T-helper 1 cell treated with Interleukin-12 subunit alpha and Interleukin-12 subunit beta and Interleukin-4 antibody, amounts not matched to agents 30 μg/mL and 1 μg/mL, for 36 hours (primary cell): ENCODE results near the gene TFE3.
"Not testable (repeated sequence)": the region's sequence is repeated elsewhere in the genome, so short reads cannot be mapped to it uniquely, and the experiment has no call there.

Experiments used
- H3K27ac Mint-ChIP-seq: one replicate; pipeline ENCODE4 v1.8.0; 2021; ENCODE audit warnings: mild to moderate bottlenecking, mixed read lengths
- H3K27me3 Mint-ChIP-seq: one replicate; pipeline ENCODE4 v1.8.0; 2021; ENCODE audit warnings: low read depth, mixed read lengths
- H3K36me3 Mint-ChIP-seq: one replicate; pipeline ENCODE4 v1.8.0; 2021; ENCODE audit warnings: low read depth, mixed read lengths
- H3K4me1 Mint-ChIP-seq: one replicate; pipeline ENCODE4 v1.8.0; 2021; ENCODE audit warnings: low read depth, mixed read lengths
- H3K4me3 Mint-ChIP-seq: one replicate; pipeline ENCODE4 v1.8.0; 2021; ENCODE audit warnings: mild to moderate bottlenecking, moderate library complexity, mixed read lengths
- H3K9me3 Mint-ChIP-seq: one replicate; pipeline ENCODE4 v1.8.0; 2021; ENCODE audit warnings: mixed read lengths

TFE3 gene

DNA sequence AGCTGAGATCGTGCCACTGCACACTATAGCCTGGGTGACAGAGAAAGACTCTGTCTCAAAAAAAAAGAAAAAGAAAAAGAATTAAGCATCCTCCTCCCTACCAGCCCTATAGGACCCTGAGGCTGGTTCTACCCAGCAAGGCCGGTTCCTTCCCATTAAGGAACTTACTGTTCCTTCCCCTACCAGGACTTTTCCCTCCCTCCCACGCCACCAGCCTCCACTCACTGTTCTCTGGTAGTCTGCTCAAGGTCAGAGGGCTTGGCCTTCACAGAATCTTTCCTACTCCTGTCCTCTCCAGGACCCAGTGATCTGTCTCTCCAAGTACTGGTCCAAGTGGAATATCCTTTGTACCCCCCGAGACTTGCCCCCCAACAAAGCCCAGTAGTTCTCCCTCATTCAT, 42.5 kb downstream of the TFE3 start:
- Mint-ChIP-seq H3K27me3 (no peaks in the 10 kb centered on the region), H3K27ac (peak overlapping the region; percentile 26), H3K36me3 (peaks cover 33% of the 10 kb centered on the region), H3K4me1 (peaks cover 27% of the 10 kb centered on the region), H3K4me3 (peak overlapping the region; percentile 100), H3K9me3 (no peaks in the 10 kb centered on the region)

DNA sequence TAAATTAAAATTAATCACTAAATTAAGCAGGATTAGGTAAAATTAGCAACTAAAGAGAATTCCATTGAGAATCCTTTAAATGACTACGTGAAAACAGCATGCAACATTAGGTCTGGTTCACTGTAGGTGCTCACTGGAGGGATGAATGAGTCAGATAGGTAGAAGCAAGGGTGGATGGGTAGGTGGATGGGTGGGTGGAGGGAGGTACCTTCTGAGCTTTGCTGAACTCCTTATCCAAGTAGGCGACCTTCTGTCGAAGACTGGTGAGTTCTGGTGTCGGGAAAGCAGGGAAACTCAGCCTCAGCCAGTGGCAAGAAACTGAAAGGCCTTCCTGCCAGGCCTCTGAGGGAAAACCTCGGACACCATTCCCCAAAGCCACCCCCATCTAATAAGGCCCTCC, 44.1 kb downstream of the TFE3 start:
- Mint-ChIP-seq H3K36me3 (peaks cover 41% of the 10 kb centered on the region), H3K27me3 (no peaks in the 10 kb centered on the region), H3K27ac (no peak overlapping the region), H3K9me3 (no peaks in the 10 kb centered on the region), H3K4me3 (no peak overlapping the region), H3K4me1 (peaks cover 27% of the 10 kb centered on the region)

DNA sequence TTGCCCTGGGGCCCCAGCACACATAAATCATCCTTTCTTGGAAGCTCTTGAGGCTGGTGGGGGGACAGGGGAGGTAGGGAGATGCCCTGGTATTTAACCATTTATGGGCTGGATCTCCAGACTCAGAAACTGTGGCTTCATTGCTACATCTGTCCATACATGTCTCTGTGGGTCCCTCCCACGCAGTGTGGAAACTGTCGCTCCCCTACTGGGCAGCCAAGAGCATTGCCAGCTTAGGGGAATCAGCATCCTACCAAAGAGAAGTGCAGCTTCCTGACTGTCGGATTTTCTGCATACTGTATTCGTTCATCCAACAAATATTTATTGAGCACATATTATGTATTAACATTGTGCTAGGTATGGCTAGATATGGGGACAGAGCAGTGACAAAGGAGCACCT, 44.8 kb downstream of the TFE3 start:
- H3K9me3 Mint-ChIP-seq = no peaks in the 10 kb centered on the region
- no peak overlapping the region for H3K27ac Mint-ChIP-seq
- H3K36me3 Mint-ChIP-seq = peaks cover 43% of the 10 kb centered on the region
- no peaks in the 10 kb centered on the region for H3K27me3 Mint-ChIP-seq
- H3K4me3 Mint-ChIP-seq = no peak overlapping the region
- H3K4me1 Mint-ChIP-seq = peaks cover 25% of the 10 kb centered on the region

DNA sequence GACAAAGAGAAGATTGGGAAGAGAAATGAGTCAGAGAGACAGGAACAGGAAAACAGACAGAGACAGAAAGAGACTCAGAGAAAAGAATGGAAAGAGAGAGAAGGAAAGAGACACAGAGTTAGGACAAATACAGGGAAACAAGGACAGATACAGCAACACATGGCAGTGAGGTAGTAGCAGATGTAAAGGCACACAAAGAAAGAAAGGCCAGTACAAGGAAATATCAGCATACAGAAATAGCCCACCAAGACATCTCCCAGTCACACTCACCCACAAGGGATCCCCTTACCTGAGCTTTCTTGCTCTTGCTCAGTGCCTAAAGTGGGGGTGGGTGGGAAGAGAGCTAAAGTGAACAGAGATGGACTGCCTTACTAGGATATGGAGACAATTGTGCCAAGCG, 45.3 kb downstream of the TFE3 start:
- Mint-ChIP-seq H3K4me1 (peaks cover 25% of the 10 kb centered on the region), H3K9me3 (no peaks in the 10 kb centered on the region), H3K27me3 (no peaks in the 10 kb centered on the region), H3K36me3 (peaks cover 46% of the 10 kb centered on the region), H3K27ac (no peak overlapping the region), H3K4me3 (no peak overlapping the region)

DNA sequence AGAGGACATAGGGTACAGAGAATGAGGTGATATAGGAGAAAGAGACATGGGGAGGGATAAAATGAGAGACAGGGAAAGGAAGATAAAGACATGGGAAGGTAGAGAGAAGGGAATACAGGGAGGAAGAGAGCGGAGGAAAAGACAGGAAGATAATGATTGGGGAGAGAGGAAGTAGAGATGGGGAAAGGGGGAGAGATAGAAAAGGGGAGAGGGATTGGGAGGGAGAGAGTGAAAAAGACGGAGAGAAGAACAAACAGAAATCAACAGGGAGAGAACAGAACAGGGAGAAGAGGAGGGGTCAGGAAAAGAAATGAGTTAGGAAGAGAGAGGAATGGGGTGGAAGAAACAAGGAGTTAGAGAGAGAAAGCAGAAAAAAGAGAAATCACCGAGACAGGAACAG, 45.7 kb downstream of the TFE3 start:
- Mint-ChIP-seq H3K27me3 (no peaks in the 10 kb centered on the region), H3K36me3 (peaks cover 49% of the 10 kb centered on the region), H3K4me3 (no peak overlapping the region), H3K9me3 (no peaks in the 10 kb centered on the region), H3K27ac (no peak overlapping the region), H3K4me1 (peaks cover 25% of the 10 kb centered on the region)

DNA sequence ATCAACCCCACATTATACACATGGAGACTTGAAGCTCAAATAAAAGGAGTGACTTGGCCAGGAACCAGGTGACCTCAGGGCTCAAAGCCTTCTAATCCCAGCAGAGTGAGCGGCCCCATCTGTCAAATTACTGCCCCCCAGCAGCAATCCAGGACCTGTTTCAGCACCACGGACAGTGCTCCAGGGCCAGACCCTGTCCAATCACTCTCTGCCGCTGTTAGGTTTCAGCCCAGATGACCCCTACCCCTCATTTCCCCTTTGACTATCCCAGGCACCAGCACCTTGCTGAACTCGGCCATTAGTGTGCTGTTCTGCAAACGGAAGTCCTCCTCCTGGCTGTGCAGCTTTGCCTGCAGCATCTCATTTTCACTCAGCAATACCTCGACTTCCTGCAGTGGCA, 46.2 kb downstream of the TFE3 start:
- Mint-ChIP-seq H3K27ac (no peak overlapping the region), H3K36me3 (peaks cover 50% of the 10 kb centered on the region), H3K4me3 (no peak overlapping the region), H3K4me1 (peaks cover 25% of the 10 kb centered on the region), H3K9me3 (no peaks in the 10 kb centered on the region), H3K27me3 (no peaks in the 10 kb centered on the region)

DNA sequence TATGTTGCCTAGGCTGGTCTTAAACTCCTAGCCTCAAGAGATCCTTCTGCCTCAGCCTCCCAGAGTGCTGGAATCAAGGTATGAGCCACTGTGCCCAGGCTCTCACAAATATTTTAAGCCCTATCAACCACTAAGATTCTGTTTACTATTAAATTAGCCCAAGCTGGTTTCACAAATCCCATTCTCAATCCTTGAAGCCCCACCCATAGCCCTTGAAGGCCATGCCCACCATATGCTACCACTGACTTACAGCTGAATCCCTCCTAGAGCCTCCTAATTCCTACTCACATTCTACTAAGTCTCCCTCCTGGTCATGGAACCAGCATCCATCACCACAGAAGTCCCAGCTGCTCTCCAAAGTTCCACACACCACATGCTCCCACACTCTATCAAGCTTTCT, 50.8 kb downstream of the TFE3 start:
- H3K4me3 Mint-ChIP-seq = no peak overlapping the region
- H3K9me3 Mint-ChIP-seq = no peaks in the 10 kb centered on the region
- H3K27ac Mint-ChIP-seq = no peak overlapping the region
- H3K36me3 Mint-ChIP-seq = peaks cover 41% of the 10 kb centered on the region
- H3K27me3 Mint-ChIP-seq = no peaks in the 10 kb centered on the region
- peaks cover 4% of the 10 kb centered on the region for H3K4me1 Mint-ChIP-seq

DNA sequence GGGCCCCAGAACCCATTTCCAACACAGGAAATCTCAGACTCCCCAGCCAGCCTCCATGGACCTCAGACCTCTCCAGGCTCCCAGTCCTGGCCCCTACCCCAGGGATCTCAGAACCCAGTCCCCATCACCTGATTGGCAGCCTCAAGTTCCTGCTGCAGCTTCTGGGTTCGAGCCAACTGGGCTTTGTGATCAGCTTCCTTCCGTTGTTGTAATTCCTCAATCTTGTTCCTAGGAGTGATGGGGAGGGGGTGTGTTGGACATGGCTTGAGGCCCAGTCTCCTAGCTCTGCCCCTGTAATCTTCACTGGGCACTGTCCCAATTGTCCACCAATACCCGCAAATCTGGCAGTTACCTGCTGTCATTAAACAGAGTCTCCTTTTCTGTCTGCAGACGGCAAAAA, 53.7 kb downstream of the TFE3 start:
- Mint-ChIP-seq H3K4me1 (no peaks in the 10 kb centered on the region), H3K4me3 (no peak overlapping the region), H3K36me3 (peaks cover 30% of the 10 kb centered on the region), H3K27ac (no peak overlapping the region), H3K9me3 (no peaks in the 10 kb centered on the region), H3K27me3 (no peaks in the 10 kb centered on the region)

DNA sequence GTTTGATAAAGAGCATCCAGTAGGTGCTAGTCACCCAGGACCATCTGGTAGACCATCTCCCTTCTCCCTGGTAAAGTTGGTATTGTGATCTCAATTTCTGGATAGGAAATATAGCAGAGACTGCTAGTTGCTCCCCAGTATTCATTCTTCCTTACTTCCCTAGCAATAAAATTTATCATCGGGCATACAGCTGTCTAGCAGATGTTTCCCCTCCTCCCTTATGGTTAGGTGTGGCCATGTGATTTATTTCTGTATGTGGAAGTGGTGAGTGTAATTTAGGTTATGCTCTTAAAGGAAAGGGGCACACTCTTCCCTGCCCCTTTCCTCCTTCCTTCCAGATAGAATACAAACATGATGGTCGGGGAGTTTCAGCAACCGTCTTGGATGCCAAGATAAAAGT, 59.3 kb downstream of the TFE3 start:
- Mint-ChIP-seq H3K9me3 (no peaks in the 10 kb centered on the region), H3K4me3 (no peak overlapping the region)

DNA sequence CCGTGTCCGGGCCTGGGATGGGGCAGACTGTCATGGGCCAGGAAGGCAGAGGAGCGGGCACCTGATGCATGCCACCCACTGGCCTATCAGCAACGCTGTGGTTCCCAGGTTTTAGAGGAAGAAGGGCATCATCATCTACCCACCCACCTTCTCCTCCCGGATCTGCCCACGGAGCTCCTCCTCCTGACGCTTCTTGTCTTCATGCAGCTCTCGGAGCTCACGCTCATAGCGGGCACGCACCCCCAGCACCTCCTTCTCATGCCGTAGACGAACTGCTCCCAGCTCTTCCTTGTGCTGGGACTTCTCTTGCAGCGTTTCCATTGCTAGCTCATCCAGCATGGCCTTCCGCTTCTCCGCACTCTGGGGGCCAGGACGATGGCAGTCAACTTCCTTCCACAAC, 60.1 kb downstream of the TFE3 start:
- Mint-ChIP-seq H3K36me3 (peaks cover 28% of the 10 kb centered on the region), H3K27ac (no peak overlapping the region), H3K9me3 (no peaks in the 10 kb centered on the region)

More for the DNA sequence above, 59.3 kb downstream of the TFE3 start:
- Mint-ChIP-seq H3K4me1 (no peaks in the 10 kb centered on the region), H3K27me3 (no peaks in the 10 kb centered on the region), H3K36me3 (peaks cover 32% of the 10 kb centered on the region), H3K27ac (no peak overlapping the region)

DNA sequence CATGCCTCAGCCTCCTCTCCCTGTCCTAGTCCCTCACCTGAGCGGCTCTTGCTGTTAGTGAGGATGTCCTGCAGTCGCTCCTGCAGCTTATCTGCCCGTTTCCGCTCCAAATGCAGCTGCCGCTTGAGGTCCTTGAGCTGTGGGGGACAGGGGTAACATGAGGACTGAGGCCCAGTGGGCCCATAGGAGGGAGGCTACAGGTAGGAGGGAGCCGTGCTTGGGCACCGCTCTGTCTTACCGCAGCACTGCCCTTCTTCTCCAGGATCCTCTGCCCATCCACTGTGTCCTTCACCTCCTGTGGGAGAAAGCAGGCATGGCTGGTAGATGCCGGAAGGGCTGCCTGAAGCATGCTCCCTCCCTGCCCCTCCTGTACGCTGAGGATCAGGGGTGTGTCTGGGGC, 62.0 kb downstream of the TFE3 start:
- peaks cover 36% of the 10 kb centered on the region for H3K36me3 Mint-ChIP-seq

More for the DNA sequence above, 60.1 kb downstream of the TFE3 start:
- no peaks in the 10 kb centered on the region for H3K27me3 Mint-ChIP-seq
- H3K4me1 Mint-ChIP-seq = no peaks in the 10 kb centered on the region
- H3K4me3 Mint-ChIP-seq = no peak overlapping the region

DNA sequence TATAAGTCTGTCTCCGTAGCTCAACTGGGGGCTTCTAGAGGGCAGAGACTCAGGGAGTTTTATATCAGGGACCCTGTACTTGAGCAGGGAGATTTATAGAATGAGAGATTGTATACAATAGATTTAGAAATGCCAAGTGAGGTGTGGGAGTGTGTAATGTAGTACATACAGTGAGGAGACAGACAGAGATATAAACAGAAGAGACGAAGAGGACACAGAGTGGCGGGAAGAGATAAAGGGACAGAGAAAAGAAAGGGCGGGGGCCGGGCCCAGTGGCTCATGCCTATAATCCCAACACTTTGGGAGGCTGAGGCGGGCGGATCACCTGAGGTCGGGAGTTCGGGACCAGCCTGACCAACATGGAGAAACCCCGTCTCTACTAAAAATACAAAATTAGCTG, 62.8 kb downstream of the TFE3 start:
- not testable (repeated sequence) for H3K4me3 Mint-ChIP-seq, H3K9me3 Mint-ChIP-seq, H3K27me3 Mint-ChIP-seq, H3K27ac Mint-ChIP-seq, H3K4me1 Mint-ChIP-seq
- peaks cover 37% of the 10 kb centered on the region for H3K36me3 Mint-ChIP-seq

More for the DNA sequence above, 62.0 kb downstream of the TFE3 start:
- H3K4me1 Mint-ChIP-seq = peaks cover 4% of the 10 kb centered on the region
- H3K27ac Mint-ChIP-seq = no peak overlapping the region
- H3K4me3 Mint-ChIP-seq = no peak overlapping the region
- no peaks in the 10 kb centered on the region for H3K27me3 Mint-ChIP-seq
- H3K9me3 Mint-ChIP-seq = no peaks in the 10 kb centered on the region
